Measurements from ENCODE around the gene LTBP4.

GRCh38 chr19:40599331-40599901 lies 1.8 kb upstream of the LTBP4 start:
- TF ChIP-seq CTCF (IDR thresholded peaks at IDR 0.05; ENCODE audit: low read depth, low read length, poor library complexity, severe bottlenecking) (no peak), EZH2phosphoT487 (IDR thresholded peaks at IDR 0.05; ENCODE audit: borderline replicate concordance, low read length) (no peak)
